Upper lobe of left lung (tissue), 4 donors: Measurements from ENCODE around the gene WASF2.

Experiments
- EP300 ChIP-seq, 4 donors: sonication (generic); formaldehyde crosslinking; IDR thresholded peaks; one replicate each; pipeline ENCODE4 v1.5.1; 2017; ENCODE audit warnings: antibody characterized with exemption in 4 of 4, control low read depth in 2 of 4
- POLR2AphosphoS5 ChIP-seq, 2 donors: sonication (generic); formaldehyde crosslinking; IDR thresholded peaks; one replicate each; pipeline ENCODE4 v1.5.1; 2017; ENCODE audit warnings: antibody characterized with exemption in 2 of 2
- TF ChIP-seq, protein P1 (sequence below), 6 experiments: fragments of 450-650 bp in 4 of 6; fragments of 200-600 bp in 2 of 6; sonication (generic) in 2 of 6; IDR thresholded peaks; one replicate each; pipeline ENCODE4 v1.5.1; 2016 to 2019; ENCODE audit warnings: antibody characterized with exemption in 6 of 6

DNA sequence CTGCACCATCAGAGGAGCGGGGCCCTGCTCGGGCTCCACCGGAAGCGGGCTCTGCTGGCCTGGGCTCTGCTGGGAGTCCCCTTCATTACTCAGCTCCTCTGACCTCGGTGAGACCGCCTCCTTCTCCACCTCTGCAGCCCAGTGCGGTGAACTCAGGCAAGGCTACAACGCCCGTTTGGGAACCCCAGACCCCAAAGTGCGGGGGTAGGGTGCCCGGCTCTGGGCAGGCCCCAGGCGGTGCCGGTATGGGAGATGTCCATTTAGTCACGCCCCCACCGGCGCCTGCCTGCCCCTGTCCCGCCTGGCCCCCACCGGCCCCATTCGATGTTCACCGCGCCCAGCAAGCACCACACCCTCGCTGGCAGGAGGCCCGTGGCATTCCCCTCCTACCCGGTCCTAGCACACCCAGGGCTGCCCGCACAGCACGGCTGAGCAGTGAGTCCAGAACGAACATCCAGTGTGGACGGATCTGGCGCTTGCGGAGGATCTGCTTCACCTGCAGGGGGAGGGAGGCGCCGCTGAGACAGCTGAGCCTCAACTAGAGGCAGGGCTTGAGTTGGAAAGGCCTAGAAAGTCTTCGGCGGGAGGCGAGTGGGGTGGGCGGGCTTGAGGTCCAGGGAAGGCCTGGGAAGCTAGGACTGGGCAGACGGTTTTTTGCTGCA, 133.2 kb downstream of the WASF2 start:
- TF ChIP-seq, protein P1, sequence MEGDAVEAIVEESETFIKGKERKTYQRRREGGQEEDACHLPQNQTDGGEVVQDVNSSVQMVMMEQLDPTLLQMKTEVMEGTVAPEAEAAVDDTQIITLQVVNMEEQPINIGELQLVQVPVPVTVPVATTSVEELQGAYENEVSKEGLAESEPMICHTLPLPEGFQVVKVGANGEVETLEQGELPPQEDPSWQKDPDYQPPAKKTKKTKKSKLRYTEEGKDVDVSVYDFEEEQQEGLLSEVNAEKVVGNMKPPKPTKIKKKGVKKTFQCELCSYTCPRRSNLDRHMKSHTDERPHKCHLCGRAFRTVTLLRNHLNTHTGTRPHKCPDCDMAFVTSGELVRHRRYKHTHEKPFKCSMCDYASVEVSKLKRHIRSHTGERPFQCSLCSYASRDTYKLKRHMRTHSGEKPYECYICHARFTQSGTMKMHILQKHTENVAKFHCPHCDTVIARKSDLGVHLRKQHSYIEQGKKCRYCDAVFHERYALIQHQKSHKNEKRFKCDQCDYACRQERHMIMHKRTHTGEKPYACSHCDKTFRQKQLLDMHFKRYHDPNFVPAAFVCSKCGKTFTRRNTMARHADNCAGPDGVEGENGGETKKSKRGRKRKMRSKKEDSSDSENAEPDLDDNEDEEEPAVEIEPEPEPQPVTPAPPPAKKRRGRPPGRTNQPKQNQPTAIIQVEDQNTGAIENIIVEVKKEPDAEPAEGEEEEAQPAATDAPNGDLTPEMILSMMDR (IDR thresholded peaks at IDR 0.05) = no peak
- TF ChIP-seq POLR2AphosphoS5 (IDR thresholded peaks at IDR 0.05) = no peak
- no peak for TF ChIP-seq EP300 (IDR thresholded peaks at IDR 0.05)
